Central memory CD4-positive, alpha-beta T cell (primary cell): ENCODE results near the gene MYBPHL.
"Not testable (repeated sequence)": the region's sequence is repeated elsewhere in the genome, so short reads cannot be mapped to it uniquely, and the experiment has no call there.

Experiments
- DNase-seq: peaks from one replicate; pipeline ENCODE4 v3.0.0; 2022

The MYBPHL gene

GRCh38 chr1:109304226-109304920, 2.4 kb downstream of the MYBPHL start:
- DNase-seq: no peak

GRCh38 chr1:109301874-109302273, 4.9 kb downstream of the MYBPHL start:
- no peak for DNase-seq

- DNase-seq: no peak
Observed at GRCh38 chr1:109300650-109301151, 6.1 kb downstream of the MYBPHL start.

GRCh38 chr1:109299558-109300343, 7.1 kb downstream of the MYBPHL start:
- DNase-seq: no peak

- no peak for DNase-seq
Observed at GRCh38 chr1:109298666-109299557, 7.9 kb downstream of the MYBPHL start.

- DNase-seq: no peak
Observed at GRCh38 chr1:109296782-109297181, 10.0 kb downstream of the MYBPHL start.

- no peak for DNase-seq
Observed at GRCh38 chr1:109295712-109296415, 10.9 kb downstream of the MYBPHL start.

- DNase-seq: no peak
Observed at GRCh38 chr1:109294481-109294880, 12.3 kb downstream of the MYBPHL start.

GRCh38 chr1:109293026-109293425, 13.8 kb downstream of the MYBPHL start:
- no peak for DNase-seq

GRCh38 chr1:109292364-109292763, 14.4 kb downstream of the MYBPHL start:
- DNase-seq: no peak

- no peak for DNase-seq
Observed at GRCh38 chr1:109290998-109291397, 15.8 kb downstream of the MYBPHL start.

GRCh38 chr1:109290137-109290536, 16.7 kb downstream of the MYBPHL start:
- no peak for DNase-seq

- not testable (repeated sequence) for DNase-seq
Observed at GRCh38 chr1:109286762-109287161, 20.0 kb downstream of the MYBPHL start.

- DNase-seq: no peak
Observed at GRCh38 chr1:109283748-109284600, 22.8 kb downstream of the MYBPHL start.

GRCh38 chr1:109282952-109283747, 23.7 kb downstream of the MYBPHL start, which contains the start of gene PSRC1:
PSRC1 (minus strand) TSS chr1:109283145.
- DNase-seq: peak; percentile 84

GRCh38 chr1:109282497-109282951, 24.3 kb downstream of the MYBPHL start:
- no peak for DNase-seq

GRCh38 chr1:109281680-109282496, 24.9 kb downstream of the MYBPHL start:
- DNase-seq: no peak

- DNase-seq: no peak
Observed at GRCh38 chr1:109280862-109281261, 25.9 kb downstream of the MYBPHL start.

GRCh38 chr1:109279615-109280278, 27.1 kb downstream of the MYBPHL start:
- no peak for DNase-seq
